Chondrocyte (in vitro differentiated cells): ENCODE measurements around the gene RFPL1. TPM values are rescaled to one million over a fixed set of nuclear protein-coding genes. Genes with fewer than 3 reads are reported as not detected.
"Not testable (repeated sequence)": the region's sequence is repeated elsewhere in the genome, so short reads cannot be mapped to it uniquely, and the experiment has no call there.

Experiments used
- DNase-seq: peaks from one replicate; pipeline ENCODE4 v3.0.0; 2021; ENCODE audit warnings: mixed read lengths, low spot score
- H3K27ac Mint-ChIP-seq: one replicate; pipeline ENCODE4 v1.8.0; 2021; ENCODE audit warnings: mild to moderate bottlenecking, moderate library complexity, mixed read lengths; ENCODE audit not compliant: unreplicated experiment
- H3K27me3 Mint-ChIP-seq: 2 replicates; pipeline ENCODE4 v1.8.0; 2021; ENCODE audit warnings: low read depth, mixed read lengths
- H3K36me3 Mint-ChIP-seq: 2 replicates; pipeline ENCODE4 v1.8.0; 2021; ENCODE audit warnings: low read depth, mixed read lengths
- H3K4me1 Mint-ChIP-seq: 2 replicates; pipeline ENCODE4 v1.8.0; 2021; ENCODE audit warnings: low read depth, mild to moderate bottlenecking, mixed read lengths
- H3K4me3 Mint-ChIP-seq: one replicate; pipeline ENCODE4 v1.8.0; 2021; ENCODE audit warnings: mild to moderate bottlenecking, moderate library complexity, mixed read lengths; ENCODE audit not compliant: unreplicated experiment
- H3K9me3 Mint-ChIP-seq: 2 replicates; pipeline ENCODE4 v1.8.0; 2021; ENCODE audit warnings: low read depth, mixed read lengths
- total RNA-seq: library from RNA; stranded (reverse); gene quantifications from 3 replicates; pipeline ENCODE4 v1.2.1, GENCODE V29; 2021
- TF ChIP-seq, protein P1 (sequence below): fragments of 200-600 bp; sonication (generic); IDR thresholded peaks from 2 replicates; pipeline ENCODE4 v1.5.0; 2021; ENCODE audit warnings: antibody characterized with exemption, mild to moderate bottlenecking, moderate library complexity

The RFPL1 gene
- total RNA-seq, 1 donor from 2014 or later: not detected

DNA sequence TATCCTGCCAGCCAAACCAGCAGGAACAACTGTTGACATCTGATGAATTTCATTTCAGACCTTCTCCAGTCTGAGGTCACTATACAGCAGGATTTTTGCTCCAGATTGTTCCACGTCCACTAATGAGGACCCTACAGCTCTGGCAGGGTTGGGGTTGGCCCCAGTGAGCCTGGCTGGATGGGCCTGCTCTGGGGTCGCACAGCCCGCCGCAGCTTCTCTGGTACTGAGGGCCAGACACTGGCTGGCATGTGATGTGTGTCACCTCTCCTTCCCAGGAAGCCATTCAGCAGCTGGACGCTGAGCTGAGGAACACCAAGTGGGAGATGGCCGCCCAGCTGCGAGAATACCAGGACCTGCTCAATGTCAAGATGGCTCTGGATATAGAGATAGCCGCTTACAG lies 47.1 kb downstream of the RFPL1 start:
- Mint-ChIP-seq H3K36me3 (peaks cover 8% of the 10 kb centered on the region), H3K4me1 (peaks cover 10% of the 10 kb centered on the region), H3K27ac (no peak overlapping the region), H3K4me3 (no peak overlapping the region), H3K9me3 (no peaks in the 10 kb centered on the region), H3K27me3 (peaks cover 11% of the 10 kb centered on the region)
- DNase-seq: no peak
- TF ChIP-seq, protein P1, sequence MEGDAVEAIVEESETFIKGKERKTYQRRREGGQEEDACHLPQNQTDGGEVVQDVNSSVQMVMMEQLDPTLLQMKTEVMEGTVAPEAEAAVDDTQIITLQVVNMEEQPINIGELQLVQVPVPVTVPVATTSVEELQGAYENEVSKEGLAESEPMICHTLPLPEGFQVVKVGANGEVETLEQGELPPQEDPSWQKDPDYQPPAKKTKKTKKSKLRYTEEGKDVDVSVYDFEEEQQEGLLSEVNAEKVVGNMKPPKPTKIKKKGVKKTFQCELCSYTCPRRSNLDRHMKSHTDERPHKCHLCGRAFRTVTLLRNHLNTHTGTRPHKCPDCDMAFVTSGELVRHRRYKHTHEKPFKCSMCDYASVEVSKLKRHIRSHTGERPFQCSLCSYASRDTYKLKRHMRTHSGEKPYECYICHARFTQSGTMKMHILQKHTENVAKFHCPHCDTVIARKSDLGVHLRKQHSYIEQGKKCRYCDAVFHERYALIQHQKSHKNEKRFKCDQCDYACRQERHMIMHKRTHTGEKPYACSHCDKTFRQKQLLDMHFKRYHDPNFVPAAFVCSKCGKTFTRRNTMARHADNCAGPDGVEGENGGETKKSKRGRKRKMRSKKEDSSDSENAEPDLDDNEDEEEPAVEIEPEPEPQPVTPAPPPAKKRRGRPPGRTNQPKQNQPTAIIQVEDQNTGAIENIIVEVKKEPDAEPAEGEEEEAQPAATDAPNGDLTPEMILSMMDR: no peak

- no peak overlapping the region for H3K4me3 Mint-ChIP-seq
- H3K27ac Mint-ChIP-seq: no peak overlapping the region
- H3K9me3 Mint-ChIP-seq: no peaks in the 10 kb centered on the region
- TF ChIP-seq, protein P1: no peak
- H3K4me1 Mint-ChIP-seq: no peaks in the 10 kb centered on the region
- no peaks in the 10 kb centered on the region for H3K27me3 Mint-ChIP-seq
- no peak for DNase-seq
- peaks cover 7% of the 10 kb centered on the region for H3K36me3 Mint-ChIP-seq
Measured at GRCh38 chr22:29487426-29487986, 49.1 kb downstream of the RFPL1 start.

DNA sequence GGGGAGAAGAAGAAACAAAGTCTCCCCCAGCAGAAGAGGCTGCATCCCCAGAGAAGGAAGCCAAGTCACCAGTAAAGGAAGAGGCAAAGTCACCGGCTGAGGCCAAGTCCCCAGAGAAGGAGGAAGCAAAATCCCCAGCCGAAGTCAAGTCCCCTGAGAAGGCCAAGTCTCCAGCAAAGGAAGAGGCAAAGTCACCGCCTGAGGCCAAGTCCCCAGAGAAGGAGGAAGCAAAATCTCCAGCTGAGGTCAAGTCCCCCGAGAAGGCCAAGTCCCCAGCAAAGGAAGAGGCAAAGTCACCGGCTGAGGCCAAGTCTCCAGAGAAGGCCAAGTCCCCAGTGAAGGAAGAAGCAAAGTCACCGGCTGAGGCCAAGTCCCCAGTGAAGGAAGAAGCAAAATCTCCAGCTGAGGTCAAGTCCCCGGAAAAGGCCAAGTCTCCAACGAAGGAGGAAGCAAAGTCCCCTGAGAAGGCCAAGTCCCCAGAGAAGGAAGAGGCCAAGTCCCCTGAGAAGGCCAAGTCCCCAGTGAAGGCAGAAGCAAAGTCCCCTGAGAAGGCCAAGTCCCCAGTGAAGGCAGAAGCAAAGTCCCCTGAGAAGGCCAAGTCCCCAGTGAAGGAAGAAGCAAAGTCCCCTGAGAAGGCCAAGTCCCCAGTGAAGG lies 50.9 kb downstream of the RFPL1 start:
- not testable (repeated sequence) for H3K4me3 Mint-ChIP-seq, H3K27me3 Mint-ChIP-seq, H3K27ac Mint-ChIP-seq, H3K36me3 Mint-ChIP-seq, H3K9me3 Mint-ChIP-seq, H3K4me1 Mint-ChIP-seq, DNase-seq

DNA sequence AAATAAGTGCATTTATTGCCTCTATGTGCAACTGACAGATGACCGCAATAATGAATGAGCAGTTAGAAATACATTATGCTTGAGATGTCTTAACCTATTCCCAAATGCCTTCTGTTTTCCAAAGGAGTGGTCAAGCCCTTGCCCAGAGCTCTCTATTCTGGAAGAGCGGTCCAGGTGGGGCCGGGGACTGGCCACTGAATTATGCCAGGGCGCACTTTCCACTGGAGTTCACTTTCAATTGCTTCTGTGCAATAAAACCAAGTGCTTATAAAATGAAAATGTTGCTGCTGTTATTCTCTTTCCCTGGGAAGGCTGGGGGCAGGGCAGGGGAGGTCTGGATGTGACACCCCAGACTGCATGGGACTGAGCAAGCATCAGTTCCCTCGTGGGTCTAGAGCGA lies 52.6 kb downstream of the RFPL1 start:
- TF ChIP-seq, protein P1: no peak
- peaks cover 8% of the 10 kb centered on the region for H3K9me3 Mint-ChIP-seq

More for the DNA sequence above, 52.6 kb downstream of the RFPL1 start:
- Mint-ChIP-seq H3K36me3 (peaks cover 18% of the 10 kb centered on the region), H3K4me3 (no peak overlapping the region), H3K4me1 (no peaks in the 10 kb centered on the region), H3K27ac (no peak overlapping the region), H3K27me3 (no peaks in the 10 kb centered on the region)
- no peak for DNase-seq

Other genes with a start within 250 kb of the RFPL1 start
- gene EMID1, start 232.7 kb upstream of the RFPL1 start, total RNA-seq: 0.33 to 0.41 TPM in 2 of 3 replicates, not detected in the other
- 29.5 to 37.6 TPM (median 30.9 TPM) in 3 replicates for gene RHBDD3, start 170.6 kb upstream of the RFPL1 start, total RNA-seq
- 139 to 205 TPM (median 144 TPM) in 3 replicates for gene EWSR1, start 170.3 kb upstream of the RFPL1 start, total RNA-seq
- 34.5 to 35.6 TPM (median 34.8 TPM) in 3 replicates for gene GAS2L1, start 131.9 kb upstream of the RFPL1 start, total RNA-seq
- 0.27 to 1.2 TPM (median 0.31 TPM) in 3 replicates for gene RASL10A, start 122.9 kb upstream of the RFPL1 start, total RNA-seq
- gene AP1B1, start 50.0 kb upstream of the RFPL1 start, total RNA-seq: 42.0 to 55.6 TPM (median 45.7 TPM) in 3 replicates
- 2.8 to 3.5 TPM (median 2.9 TPM) in 3 replicates for gene NEFH, start 41.6 kb downstream of the RFPL1 start, total RNA-seq
- 40.0 to 45.1 TPM (median 42.9 TPM) in 3 replicates for gene THOC5, start 115.2 kb downstream of the RFPL1 start, total RNA-seq
- 33.4 to 40.8 TPM (median 35.3 TPM) in 3 replicates for gene NIPSNAP1, start 142.5 kb downstream of the RFPL1 start, total RNA-seq
- 73.0 to 90.9 TPM (median 75.0 TPM) in 3 replicates for gene NF2, start 165.1 kb downstream of the RFPL1 start, total RNA-seq